D721Med (cell line): ENCODE results near the gene LMBR1.

Source experiments
- DNase-seq: peaks from one replicate; pipeline ENCODE4 v3.0.0; 2011; ENCODE audit warnings: low spot score; ENCODE audit not compliant: insufficient read length
- FAIRE-seq: peaks from 2 replicates; lab custom pipeline; 2011; peaks lifted over from hg19 to GRCh38; lab: Jason Lieb, UNC
- CTCF ChIP-seq: IDR thresholded peaks from 2 replicates; pipeline ENCODE4 v1.5.1; 2012; ENCODE audit warnings: mild to moderate bottlenecking, control low read depth; ENCODE audit not compliant: insufficient read depth; ENCODE audit errors: missing control alignments

LMBR1 gene

GRCh38 chr7:156684661-156685060 lies 208.3 kb downstream of the LMBR1 start:
- DNase-seq, result no peak
- TF ChIP-seq CTCF, result no peak
- no peak for FAIRE-seq

GRCh38 chr7:156684251-156684650 lies 208.7 kb downstream of the LMBR1 start:
- no peak for TF ChIP-seq CTCF
- no peak for FAIRE-seq
- DNase-seq, result no peak

- no peak for TF ChIP-seq CTCF
These were observed 210.1 kb downstream of the LMBR1 start for GRCh38 chr7:156682928-156683327.

GRCh38 chr7:156680281-156680680 lies 212.7 kb downstream of the LMBR1 start:
- FAIRE-seq, result no peak
- TF ChIP-seq CTCF, result no peak
- no peak for DNase-seq

More at GRCh38 chr7:156682928-156683327, 210.1 kb downstream of the LMBR1 start:
- no peak for FAIRE-seq
- no peak for DNase-seq

GRCh38 chr7:156677374-156678054 lies 215.5 kb downstream of the LMBR1 start:
- no peak for FAIRE-seq

GRCh38 chr7:156676263-156676662 lies 216.7 kb downstream of the LMBR1 start:
- DNase-seq (no peak), FAIRE-seq (no peak)
- no peak for TF ChIP-seq CTCF

More at GRCh38 chr7:156677374-156678054, 215.5 kb downstream of the LMBR1 start:
- no peak for TF ChIP-seq CTCF
- no peak for DNase-seq

- TF ChIP-seq CTCF, result no peak
- FAIRE-seq (no peak), DNase-seq (no peak)
These were observed 217.3 kb downstream of the LMBR1 start for GRCh38 chr7:156675721-156676120.
